Suprapubic skin (tissue), 4 donors: ENCODE results near the gene LOXL3.

Source experiments
- EP300 ChIP-seq: sonication (generic); formaldehyde crosslinking; IDR thresholded peaks from one replicate; pipeline ENCODE4 v1.6.1; 2017; ENCODE audit warnings: antibody characterized with exemption
- POLR2A ChIP-seq, 2 donors: fragments of 450-650 bp; IDR thresholded peaks; one replicate each; pipeline ENCODE4 v1.6.1; 2017; ENCODE audit warnings: antibody characterized with exemption in 2 of 2, mild to moderate bottlenecking in 2 of 2, moderate library complexity in 2 of 2
- POLR2AphosphoS5 ChIP-seq, 3 donors: sonication (generic); formaldehyde crosslinking; IDR thresholded peaks; one replicate each; pipeline ENCODE4 v1.6.1; 2017; ENCODE audit warnings: antibody characterized with exemption in 3 of 3
- TF ChIP-seq, protein P1 (sequence below), 2 donors: fragments of 200-600 bp in 1 of 2; fragments of 450-650 bp in 1 of 2; sonication (generic) in 1 of 2; IDR thresholded peaks; one replicate each; pipeline ENCODE4 v1.5.1; 2016 to 2019; ENCODE audit warnings: antibody characterized with exemption in 2 of 2, mild to moderate bottlenecking in 1 of 2, moderate library complexity in 1 of 2

DNA sequence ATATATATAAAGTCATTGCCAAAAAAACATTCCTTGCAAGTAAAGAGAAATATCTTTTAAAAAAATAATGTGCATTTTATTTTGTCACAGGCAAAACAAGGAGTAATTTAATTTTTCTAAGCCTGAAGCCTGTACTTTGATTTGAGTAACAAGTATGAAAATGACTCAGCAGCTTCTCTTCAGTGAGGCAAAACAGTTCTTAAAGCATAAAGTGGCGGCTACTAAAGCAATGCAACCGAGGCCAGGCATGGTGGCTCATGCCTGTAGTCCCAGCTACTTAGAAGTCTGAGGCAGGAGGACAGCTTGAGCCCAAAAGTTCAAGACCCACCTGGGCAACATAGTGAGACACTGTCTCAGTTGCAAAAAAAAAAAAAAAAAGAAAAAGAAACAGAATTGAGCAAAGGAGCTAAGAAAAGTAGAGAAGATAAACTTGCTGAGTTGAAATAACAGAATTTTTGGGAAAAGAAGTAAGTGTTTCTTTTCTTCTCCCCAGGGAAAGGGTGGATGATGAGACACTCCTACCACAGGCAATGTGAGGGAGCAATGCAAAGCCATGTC lies 30.4 kb upstream of the LOXL3 start:
- TF ChIP-seq EP300 (no peak), POLR2A (IDR thresholded peaks at IDR 0.05) (no peak), POLR2AphosphoS5 (IDR thresholded peaks at IDR 0.05) (no peak)
- TF ChIP-seq, protein P1, sequence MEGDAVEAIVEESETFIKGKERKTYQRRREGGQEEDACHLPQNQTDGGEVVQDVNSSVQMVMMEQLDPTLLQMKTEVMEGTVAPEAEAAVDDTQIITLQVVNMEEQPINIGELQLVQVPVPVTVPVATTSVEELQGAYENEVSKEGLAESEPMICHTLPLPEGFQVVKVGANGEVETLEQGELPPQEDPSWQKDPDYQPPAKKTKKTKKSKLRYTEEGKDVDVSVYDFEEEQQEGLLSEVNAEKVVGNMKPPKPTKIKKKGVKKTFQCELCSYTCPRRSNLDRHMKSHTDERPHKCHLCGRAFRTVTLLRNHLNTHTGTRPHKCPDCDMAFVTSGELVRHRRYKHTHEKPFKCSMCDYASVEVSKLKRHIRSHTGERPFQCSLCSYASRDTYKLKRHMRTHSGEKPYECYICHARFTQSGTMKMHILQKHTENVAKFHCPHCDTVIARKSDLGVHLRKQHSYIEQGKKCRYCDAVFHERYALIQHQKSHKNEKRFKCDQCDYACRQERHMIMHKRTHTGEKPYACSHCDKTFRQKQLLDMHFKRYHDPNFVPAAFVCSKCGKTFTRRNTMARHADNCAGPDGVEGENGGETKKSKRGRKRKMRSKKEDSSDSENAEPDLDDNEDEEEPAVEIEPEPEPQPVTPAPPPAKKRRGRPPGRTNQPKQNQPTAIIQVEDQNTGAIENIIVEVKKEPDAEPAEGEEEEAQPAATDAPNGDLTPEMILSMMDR (IDR thresholded peaks at IDR 0.05) = no peak
